HG03045 (cell line): ENCODE measurements around the gene SMIM8.

Experiments
- ATAC-seq: cut with Tn5 transposase; IDR thresholded peaks from one replicate; pipeline ENCODE4 v1.9.1; 2021; ENCODE audit warnings: mild to moderate bottlenecking, moderate library complexity; ENCODE audit not compliant: unreplicated experiment

SMIM8 gene

DNA sequence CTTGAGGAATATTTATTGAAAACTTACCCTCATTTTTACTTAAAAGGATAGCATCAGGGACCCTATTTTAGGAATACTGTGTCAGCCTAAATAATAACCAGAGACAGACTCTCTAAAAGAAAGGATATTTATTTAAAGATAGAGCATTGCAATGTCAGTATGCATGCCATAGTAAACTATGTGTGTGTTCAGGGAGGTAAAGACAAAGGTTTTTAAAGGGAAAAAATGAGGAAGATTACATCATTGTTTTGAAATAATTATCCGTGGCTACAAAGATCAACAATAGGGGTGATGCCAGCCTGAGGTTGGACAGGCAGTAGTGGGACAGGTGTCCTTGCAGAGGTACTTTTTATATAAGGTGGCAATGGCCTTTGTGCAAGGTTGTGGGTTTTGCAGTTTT lies 61.6 kb downstream of the SMIM8 start:
- ATAC-seq, result no peak

DNA sequence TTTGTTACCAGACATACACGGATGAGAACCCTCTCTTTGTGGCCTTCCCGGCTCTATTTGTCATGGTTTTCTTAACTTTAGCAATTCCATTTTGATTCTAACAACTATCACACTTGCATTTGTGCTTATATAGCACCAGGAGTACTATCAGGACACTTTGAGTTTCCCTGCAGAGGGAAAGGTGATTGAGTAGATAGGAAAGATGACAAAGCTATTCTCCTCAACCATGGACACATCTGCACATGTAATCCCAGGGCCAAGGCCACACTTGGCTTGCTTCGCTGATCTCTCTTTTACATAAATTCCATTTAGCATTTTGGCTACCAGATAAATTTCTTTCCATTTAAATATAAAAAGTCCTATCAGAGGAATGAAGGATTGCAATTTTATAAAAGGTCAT lies 62.1 kb downstream of the SMIM8 start:
- no peak for ATAC-seq

DNA sequence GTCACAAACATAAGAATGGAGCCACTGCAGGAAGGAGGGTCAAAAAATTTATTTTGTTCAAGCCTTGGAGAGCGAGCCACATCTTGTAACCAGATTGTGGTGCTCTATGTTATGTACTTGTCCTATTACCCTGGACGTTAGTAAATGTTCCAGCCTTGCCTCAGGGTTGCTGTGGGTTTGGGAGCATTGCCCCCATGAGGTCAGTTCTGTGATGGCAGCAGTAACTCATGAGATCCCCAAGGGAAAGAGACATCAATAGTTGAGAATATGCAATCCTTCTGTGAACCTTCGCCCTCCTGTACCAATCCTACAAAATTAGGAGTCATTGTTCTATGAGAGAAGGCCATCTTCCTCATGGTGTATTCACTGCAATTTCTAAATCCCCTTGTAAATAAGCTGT lies 68.9 kb downstream of the SMIM8 start:
- no peak for ATAC-seq
